ENCODE data around the gene IGHMBP2. TPM values are rescaled to one million over a fixed set of nuclear protein-coding genes. Genes with fewer than 3 reads are reported as not detected.

The IGHMBP2 gene
- total RNA-seq, 3 donors from 2014 or later (not counting 1 experiment from before 2014, with no cell fraction given): 31.5 to 52.3 (median 48.5) TPM

DNA sequence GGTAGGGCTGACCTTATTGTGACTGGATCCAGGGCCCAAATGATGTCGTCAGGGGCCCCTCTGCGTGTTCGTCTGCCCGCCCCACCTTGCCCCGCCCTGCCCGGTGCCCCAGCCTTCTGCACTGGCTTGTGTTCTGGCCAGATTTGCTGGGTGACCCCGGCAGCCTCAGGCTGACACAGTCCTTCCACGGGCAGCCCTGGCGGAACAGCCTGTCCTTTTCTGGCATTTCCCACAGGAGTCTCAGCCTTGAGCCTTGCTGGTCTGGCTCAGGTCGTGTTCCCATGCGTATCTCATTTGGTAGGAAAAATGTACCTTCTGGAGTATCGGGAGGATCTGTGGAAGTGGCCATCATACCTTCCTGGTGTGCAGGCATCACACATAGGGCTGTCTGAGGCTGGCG is 31.0 kb downstream of the IGHMBP2 start:
- Mint-ChIP-seq H3K36me3 (no peaks in the 10 kb centered on the region), H3K4me3 (no peak overlapping the region), H3K27ac (no peak overlapping the region), H3K9me3 (no peaks in the 10 kb centered on the region), H3K4me1 (no peaks in the 10 kb centered on the region), H3K27me3 (ENCODE audit: low read depth in 2 of 2) (no peaks in the 10 kb centered on the region)
- H3K27me3 ChIP-seq (ENCODE audit: control insufficient read depth, insufficient read depth, low read length): no peaks in the 10 kb centered on the region
- ATAC-seq: no peak
- H3K27ac ChIP-seq (ENCODE audit: low read length): no peak overlapping the region
- H3K4me1 ChIP-seq (ENCODE audit: control insufficient read depth, insufficient read depth, low read length): no peaks in the 10 kb centered on the region
- intact Hi-C loops (cut with micrococcal nuclease): no loop called here
- 97% methylated on average over 13 of the region's 13 CpGs for WGBS (ENCODE audit: insufficient coverage)
- TF ChIP-seq, protein P1, sequence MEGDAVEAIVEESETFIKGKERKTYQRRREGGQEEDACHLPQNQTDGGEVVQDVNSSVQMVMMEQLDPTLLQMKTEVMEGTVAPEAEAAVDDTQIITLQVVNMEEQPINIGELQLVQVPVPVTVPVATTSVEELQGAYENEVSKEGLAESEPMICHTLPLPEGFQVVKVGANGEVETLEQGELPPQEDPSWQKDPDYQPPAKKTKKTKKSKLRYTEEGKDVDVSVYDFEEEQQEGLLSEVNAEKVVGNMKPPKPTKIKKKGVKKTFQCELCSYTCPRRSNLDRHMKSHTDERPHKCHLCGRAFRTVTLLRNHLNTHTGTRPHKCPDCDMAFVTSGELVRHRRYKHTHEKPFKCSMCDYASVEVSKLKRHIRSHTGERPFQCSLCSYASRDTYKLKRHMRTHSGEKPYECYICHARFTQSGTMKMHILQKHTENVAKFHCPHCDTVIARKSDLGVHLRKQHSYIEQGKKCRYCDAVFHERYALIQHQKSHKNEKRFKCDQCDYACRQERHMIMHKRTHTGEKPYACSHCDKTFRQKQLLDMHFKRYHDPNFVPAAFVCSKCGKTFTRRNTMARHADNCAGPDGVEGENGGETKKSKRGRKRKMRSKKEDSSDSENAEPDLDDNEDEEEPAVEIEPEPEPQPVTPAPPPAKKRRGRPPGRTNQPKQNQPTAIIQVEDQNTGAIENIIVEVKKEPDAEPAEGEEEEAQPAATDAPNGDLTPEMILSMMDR (IDR thresholded peaks at IDR 0.05): no peak
- DNase-seq: no peak
- H3K9me3 ChIP-seq (ENCODE audit: control insufficient read depth, insufficient read depth, low read length): no peaks in the 10 kb centered on the region
- H3K4me3 ChIP-seq (ENCODE audit: low read length): no peak overlapping the region
- H3K36me3 ChIP-seq (ENCODE audit: control insufficient read depth, insufficient read depth, low read length): peaks cover 58% of the 10 kb centered on the region

DNA sequence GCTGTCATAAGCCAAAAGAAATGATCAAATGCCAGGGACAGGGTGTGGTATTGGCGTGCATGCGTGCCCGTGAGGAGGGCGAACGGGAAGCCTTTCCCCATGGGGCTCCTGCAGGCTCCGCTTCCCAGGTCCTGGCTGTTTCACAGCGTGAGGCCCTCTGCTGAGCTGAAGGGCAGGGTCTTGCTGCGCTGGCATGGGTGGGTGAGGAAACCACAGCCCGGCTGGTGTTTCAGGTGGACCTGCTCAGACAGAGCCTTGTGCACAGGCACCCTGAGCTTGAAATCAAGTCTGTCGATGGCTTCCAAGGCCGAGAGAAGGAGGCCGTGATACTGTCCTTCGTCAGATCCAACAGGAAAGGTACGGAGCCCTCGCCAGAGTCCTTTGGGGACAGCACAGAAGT is 31.4 kb downstream of the IGHMBP2 start:
- H3K4me3 Mint-ChIP-seq: no peak overlapping the region
- no peak overlapping the region for H3K27ac Mint-ChIP-seq
- H3K4me1 ChIP-seq (ENCODE audit: control insufficient read depth, insufficient read depth, low read length): no peaks in the 10 kb centered on the region
- no peaks in the 10 kb centered on the region for H3K27me3 Mint-ChIP-seq (ENCODE audit: low read depth in 2 of 2)
- H3K36me3 Mint-ChIP-seq: no peaks in the 10 kb centered on the region
- 97% methylated on average over 15 of the region's 15 CpGs for whole genome bisulfite sequencing (ENCODE audit: insufficient coverage)
- H3K27me3 ChIP-seq (ENCODE audit: control insufficient read depth, insufficient read depth, low read length): no peaks in the 10 kb centered on the region
- ATAC-seq (no peak), DNase-seq (no peak)
- intact Hi-C loops (cut with micrococcal nuclease): no loop called here
- peaks cover 55% of the 10 kb centered on the region for H3K36me3 ChIP-seq (ENCODE audit: control insufficient read depth, insufficient read depth, low read length)
- no peaks in the 10 kb centered on the region for H3K4me1 Mint-ChIP-seq
- no peak overlapping the region for H3K4me3 ChIP-seq (ENCODE audit: low read length)
- no peak overlapping the region for H3K27ac ChIP-seq (ENCODE audit: low read length)
- no peaks in the 10 kb centered on the region for H3K9me3 ChIP-seq (ENCODE audit: control insufficient read depth, insufficient read depth, low read length)
- no peaks in the 10 kb centered on the region for H3K9me3 Mint-ChIP-seq
- TF ChIP-seq, protein P1 (IDR thresholded peaks at IDR 0.05): no peak

DNA sequence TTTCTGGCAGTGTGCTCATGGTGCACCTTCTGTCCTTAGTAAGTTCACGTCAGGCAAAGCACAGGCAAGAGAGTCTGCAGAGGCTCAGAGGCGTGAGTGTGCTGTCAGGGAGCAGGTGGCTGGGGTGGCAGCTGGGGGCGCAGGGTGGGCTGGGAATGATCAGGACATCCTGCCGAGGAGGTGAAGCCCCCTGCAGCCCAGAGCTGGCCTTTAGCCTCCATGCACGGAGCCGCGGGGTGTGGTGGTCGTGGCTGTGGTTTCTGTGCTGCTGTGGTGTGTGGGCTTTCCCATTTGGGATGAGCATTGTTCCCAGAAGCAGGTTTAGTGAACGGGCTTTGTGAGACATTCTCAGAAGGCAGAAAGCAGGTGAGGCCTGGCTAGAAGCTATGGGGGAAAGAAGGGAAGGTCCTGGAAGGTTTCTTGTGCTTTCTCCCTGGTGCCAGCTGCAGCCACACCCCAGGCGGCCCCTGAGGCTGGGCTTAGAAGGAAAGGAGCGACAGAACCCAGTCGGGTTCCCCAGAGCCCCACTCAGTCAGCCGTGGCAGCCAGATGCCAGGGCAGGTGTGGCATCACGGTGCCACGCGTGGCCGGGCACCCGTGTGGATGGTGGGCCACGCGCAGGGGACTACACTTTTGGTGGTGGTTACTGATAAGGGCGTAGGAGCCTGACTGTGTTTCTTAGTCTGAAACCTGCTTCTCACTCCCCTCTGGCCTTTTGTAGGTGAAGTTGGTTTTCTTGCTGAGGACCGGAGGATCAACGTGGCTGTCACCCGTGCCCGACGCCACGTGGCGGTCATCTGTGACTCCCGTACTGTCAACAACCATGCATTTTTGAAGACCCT is 32.0 kb downstream of the IGHMBP2 start:
- no peak overlapping the region for H3K4me3 Mint-ChIP-seq
- Histone ChIP-seq H3K36me3 (ENCODE audit: control insufficient read depth, insufficient read depth, low read length) (peaks cover 48% of the 10 kb centered on the region), H3K4me1 (ENCODE audit: control insufficient read depth, insufficient read depth, low read length) (no peaks in the 10 kb centered on the region), H3K27ac (ENCODE audit: low read length) (no peak overlapping the region), H3K9me3 (ENCODE audit: control insufficient read depth, insufficient read depth, low read length) (no peaks in the 10 kb centered on the region), H3K27me3 (ENCODE audit: control insufficient read depth, insufficient read depth, low read length) (no peaks in the 10 kb centered on the region), H3K4me3 (ENCODE audit: low read length) (no peak overlapping the region)
- intact Hi-C loops (cut with micrococcal nuclease): no loop called here
- no peaks in the 10 kb centered on the region for H3K9me3 Mint-ChIP-seq
- H3K27ac Mint-ChIP-seq: no peak overlapping the region
- H3K36me3 Mint-ChIP-seq: no peaks in the 10 kb centered on the region
- DNase-seq: no peak
- 96% methylated on average over 29 of the region's 29 CpGs for WGBS (ENCODE audit: insufficient coverage)
- ATAC-seq: no peak
- H3K4me1 Mint-ChIP-seq: no peaks in the 10 kb centered on the region
- TF ChIP-seq, protein P1 (IDR thresholded peaks at IDR 0.05): no peak
- H3K27me3 Mint-ChIP-seq (ENCODE audit: low read depth in 2 of 2): no peaks in the 10 kb centered on the region

DNA sequence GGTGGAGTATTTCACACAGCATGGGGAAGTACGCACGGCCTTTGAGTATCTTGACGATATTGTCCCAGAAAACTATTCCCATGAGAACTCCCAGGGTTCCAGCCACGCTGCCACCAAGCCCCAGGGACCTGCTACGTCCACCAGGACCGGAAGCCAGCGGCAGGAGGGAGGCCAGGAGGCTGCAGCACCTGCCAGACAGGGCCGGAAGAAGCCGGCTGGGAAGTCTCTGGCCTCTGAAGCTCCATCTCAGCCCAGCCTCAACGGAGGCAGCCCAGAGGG is 32.6 kb downstream of the IGHMBP2 start:
- TF ChIP-seq, protein P1 (IDR thresholded peaks at IDR 0.05): no peak
- DNase-seq (no peak), ATAC-seq (no peak)
- Histone ChIP-seq H3K27ac (ENCODE audit: low read length) (no peak overlapping the region), H3K4me3 (ENCODE audit: low read length) (no peak overlapping the region), H3K4me1 (ENCODE audit: control insufficient read depth, insufficient read depth, low read length) (no peaks in the 10 kb centered on the region), H3K36me3 (ENCODE audit: control insufficient read depth, insufficient read depth, low read length) (peaks cover 43% of the 10 kb centered on the region), H3K27me3 (ENCODE audit: control insufficient read depth, insufficient read depth, low read length) (no peaks in the 10 kb centered on the region), H3K9me3 (ENCODE audit: control insufficient read depth, insufficient read depth, low read length) (no peaks in the 10 kb centered on the region)
- WGBS (ENCODE audit: insufficient coverage): 89% methylated on average over 10 of the region's 10 CpGs
- intact Hi-C loops (cut with micrococcal nuclease): no loop called here
- Mint-ChIP-seq H3K27ac (no peak overlapping the region), H3K4me3 (no peak overlapping the region), H3K27me3 (ENCODE audit: low read depth in 2 of 2) (no peaks in the 10 kb centered on the region), H3K9me3 (no peaks in the 10 kb centered on the region), H3K36me3 (no peaks in the 10 kb centered on the region), H3K4me1 (no peaks in the 10 kb centered on the region)

Measured in natural killer cell (primary cell).